22Rv1 (cell line): ENCODE data around the gene SLC7A8.
"Not testable (repeated sequence)": the region's sequence is repeated elsewhere in the genome, so short reads cannot be mapped to it uniquely, and the experiment has no call there.

Source experiments
- H3K27ac ChIP-seq: fragments of 450-650 bp; 2 replicates; pipeline ENCODE4 v1.5.1; 2017
- ZFX ChIP-seq: fragments of 450-650 bp; IDR thresholded peaks from 2 replicates; pipeline ENCODE4 v1.6.1; 2017; ENCODE audit warnings: antibody characterized with exemption, borderline replicate concordance
- TF ChIP-seq, protein P1 (sequence below): fragments of 450-650 bp; IDR thresholded peaks from 2 replicates; pipeline ENCODE4 v1.5.1; 2017; ENCODE audit warnings: mild to moderate bottlenecking

The SLC7A8 gene

DNA sequence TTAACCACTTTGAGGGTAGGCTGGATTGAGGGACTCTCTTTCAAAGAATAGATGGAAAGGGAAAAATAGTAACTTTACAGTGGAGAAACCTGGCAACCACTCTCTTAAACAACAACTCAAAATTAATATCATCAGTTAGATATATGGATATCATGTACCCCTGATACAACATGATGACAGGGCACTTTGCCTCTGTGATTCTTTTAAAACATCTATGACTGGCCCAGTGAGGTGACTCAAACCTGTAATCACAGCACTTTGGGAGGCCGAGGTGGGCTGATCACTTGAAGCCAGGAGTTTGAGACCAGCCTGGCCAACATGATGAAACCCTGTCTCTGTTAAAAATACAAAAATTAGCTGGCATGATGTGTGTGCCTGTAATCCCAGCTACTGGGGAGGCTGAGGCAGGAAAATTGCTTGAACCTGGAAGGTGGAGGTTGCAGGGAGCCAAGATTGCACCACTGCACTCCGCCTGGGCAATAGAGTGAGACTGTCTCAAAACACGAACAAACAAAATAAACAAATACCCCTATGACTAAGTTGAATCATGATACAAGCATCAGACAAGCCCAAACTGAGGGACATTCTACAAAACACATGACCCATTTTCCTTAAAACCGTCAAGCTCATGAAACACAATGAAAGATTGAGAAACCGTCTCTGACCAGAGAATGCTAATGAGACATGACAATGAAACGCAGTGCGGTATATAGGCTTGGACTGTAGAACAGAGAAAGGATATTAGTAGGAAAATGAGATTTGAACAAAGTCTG is 26.4 kb upstream of the SLC7A8 start:
- TF ChIP-seq, protein P1, sequence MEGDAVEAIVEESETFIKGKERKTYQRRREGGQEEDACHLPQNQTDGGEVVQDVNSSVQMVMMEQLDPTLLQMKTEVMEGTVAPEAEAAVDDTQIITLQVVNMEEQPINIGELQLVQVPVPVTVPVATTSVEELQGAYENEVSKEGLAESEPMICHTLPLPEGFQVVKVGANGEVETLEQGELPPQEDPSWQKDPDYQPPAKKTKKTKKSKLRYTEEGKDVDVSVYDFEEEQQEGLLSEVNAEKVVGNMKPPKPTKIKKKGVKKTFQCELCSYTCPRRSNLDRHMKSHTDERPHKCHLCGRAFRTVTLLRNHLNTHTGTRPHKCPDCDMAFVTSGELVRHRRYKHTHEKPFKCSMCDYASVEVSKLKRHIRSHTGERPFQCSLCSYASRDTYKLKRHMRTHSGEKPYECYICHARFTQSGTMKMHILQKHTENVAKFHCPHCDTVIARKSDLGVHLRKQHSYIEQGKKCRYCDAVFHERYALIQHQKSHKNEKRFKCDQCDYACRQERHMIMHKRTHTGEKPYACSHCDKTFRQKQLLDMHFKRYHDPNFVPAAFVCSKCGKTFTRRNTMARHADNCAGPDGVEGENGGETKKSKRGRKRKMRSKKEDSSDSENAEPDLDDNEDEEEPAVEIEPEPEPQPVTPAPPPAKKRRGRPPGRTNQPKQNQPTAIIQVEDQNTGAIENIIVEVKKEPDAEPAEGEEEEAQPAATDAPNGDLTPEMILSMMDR = no peak
- no peak for TF ChIP-seq ZFX

DNA sequence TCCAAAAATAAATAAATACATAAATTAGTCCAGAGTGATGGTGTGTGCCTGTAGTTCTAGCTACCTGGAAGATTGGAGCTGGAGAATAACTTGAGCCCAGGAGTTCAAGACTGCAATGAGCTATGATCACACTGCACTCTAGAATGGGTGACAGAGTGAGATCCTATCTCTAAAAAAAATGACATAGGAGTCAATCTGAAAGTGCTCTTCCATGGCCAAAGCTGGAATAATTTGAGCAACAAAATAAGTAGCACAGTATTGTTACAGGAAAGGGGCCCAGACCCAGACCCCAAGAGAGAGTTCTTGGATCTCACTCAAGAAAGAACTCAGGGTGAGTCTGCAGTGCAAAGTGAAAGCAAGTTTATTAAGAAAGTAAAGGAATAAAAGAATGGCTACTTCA is 24.9 kb upstream of the SLC7A8 start:
- TF ChIP-seq, protein P1 = no peak
- no peak for TF ChIP-seq ZFX
- H3K27ac ChIP-seq = no peak overlapping the region

More for the DNA sequence above, 26.4 kb upstream of the SLC7A8 start:
- no peak overlapping the region for H3K27ac ChIP-seq

DNA sequence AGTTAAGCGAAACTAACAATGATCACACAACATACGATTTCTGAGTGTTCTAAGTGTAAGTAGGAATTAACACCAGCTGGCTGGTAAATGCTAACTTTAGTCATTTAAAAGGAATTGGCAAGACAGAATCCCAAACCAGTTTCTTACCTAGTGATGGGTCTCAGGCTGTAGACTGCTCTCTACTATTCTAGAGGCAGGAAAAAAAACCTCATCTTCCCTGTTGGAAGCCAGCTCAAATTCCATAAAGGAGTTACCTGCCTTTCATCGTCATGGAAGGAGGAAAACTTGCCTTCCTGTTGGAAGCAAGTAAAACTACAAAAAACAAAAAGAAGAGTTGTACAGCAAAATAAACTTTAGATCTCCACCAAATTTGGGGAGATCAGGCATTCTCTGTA is 23.7 kb upstream of the SLC7A8 start:
- H3K27ac ChIP-seq = no peak overlapping the region
- TF ChIP-seq, protein P1 = no peak
- TF ChIP-seq ZFX = no peak

DNA sequence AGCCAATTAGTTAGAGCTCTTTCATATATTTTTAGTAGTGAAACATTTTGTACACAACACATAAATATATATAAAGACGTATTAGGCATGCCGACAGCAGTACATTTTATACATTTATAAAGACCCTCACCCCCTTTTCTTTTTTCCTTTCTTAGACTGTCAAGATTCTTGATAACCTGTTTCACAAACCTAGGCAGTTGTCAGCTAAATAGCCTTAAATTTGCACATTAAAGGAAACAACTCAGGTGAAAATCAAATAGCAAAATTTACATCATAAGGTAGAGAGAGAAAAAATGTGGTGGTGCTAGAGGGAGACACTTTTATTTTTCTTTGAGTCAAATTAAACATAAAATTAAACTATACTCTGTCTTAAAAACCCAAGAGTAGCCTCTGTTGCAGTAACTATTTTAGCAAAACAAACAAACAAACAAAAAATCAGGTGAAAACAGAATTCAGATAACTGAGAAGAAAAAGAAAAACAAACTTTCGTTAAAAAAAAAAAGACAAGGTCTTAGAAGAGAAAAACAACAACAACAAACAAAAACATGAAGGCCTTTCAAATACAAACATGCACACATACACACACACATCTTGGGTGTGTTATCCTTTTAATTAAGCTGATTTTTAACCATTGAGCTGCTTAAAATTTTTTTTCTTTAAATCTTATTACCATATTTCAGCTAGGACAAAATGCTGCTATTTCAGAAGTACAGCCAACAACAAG is 23.1 kb upstream of the SLC7A8 start:
- TF ChIP-seq, protein P1 = no peak
- TF ChIP-seq ZFX = no peak
- H3K27ac ChIP-seq = no peak overlapping the region

DNA sequence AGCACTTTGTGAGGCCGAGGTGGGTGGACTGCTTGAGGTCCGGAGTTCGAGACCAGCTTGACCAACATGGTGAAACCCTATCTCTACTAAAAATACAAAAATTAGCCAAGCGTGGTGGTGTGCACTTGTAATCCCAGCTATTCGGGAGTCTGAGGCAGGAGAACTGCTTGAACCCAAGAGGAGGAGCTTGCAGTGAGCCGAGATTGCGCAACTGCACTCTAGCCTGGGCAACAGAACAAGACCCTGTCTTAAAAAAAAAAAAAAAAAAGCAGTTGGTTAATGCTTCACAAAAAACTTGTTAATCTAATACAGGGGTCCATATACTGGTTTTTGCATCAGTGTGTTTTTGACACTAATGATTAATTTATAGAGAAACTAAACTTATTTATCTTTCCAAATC is 18.5 kb upstream of the SLC7A8 start:
- no peak for TF ChIP-seq ZFX
- TF ChIP-seq, protein P1 = no peak

DNA sequence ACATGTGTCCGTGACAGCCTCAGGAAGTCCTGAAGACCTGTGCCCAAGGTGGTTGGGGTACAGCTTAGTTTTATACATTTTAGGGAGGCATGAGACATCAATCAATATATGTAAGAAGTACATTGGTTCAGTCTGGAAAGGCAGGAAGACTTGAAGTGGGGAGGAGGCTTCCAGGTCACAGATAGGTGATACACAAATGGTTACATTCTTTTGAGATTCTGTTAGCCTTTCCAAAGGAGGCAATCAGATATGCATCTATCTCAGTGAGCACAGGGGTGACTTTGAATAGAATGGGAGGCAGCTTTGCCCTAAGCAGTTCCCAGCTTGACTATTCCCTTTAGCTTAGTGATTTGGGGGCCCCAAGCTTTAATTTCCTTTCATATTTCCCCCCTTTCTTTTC is 15.7 kb upstream of the SLC7A8 start:
- not testable (repeated sequence) for H3K27ac ChIP-seq

More for the DNA sequence above, 18.5 kb upstream of the SLC7A8 start:
- no peak overlapping the region for H3K27ac ChIP-seq

DNA sequence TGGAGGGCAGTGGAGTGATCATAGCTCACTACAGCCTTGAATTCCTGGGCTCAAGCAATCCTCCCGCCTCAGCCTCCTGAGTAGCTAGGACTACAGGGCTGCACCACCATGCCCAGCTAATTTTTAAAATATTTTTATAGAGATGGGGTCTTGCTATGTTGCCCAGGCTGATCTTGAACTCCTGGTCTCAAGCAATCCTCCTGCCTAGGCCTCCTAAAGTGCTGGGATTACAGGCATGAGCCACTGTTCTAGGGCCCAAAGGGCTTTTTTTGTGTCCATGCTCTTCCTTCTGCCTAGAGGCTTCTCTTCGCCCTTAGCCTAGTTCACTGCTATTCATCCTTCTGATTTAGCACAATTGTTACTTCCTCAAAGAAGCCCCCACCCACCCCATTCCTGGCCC is 13.0 kb upstream of the SLC7A8 start:
- not testable (repeated sequence) for H3K27ac ChIP-seq

DNA sequence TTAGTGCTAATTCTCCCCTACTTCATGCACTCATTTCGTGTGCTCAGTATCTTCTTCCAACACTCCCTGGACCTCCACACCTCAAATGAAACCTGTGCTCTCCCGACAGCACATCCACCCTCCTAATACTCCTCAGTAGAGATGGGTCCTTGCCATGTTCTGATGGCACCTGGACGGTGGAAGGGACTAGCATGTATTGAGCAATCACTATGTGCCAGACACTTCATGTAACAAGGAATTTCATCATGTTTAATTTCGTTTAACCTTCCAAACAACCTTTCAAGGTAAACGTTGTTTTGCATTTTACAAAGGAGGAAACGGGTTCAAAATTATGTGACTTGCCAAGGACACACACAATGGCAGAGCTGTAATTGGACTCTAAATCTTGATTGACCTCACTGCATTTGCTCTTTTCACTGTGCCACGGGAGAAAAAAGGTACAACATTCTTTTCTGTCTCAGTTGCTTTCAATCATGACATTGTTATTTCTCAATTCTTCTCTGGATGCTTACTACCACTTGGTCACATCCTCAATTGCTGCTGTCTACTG is 12.2 kb upstream of the SLC7A8 start:
- H3K27ac ChIP-seq = no peak overlapping the region
- TF ChIP-seq, protein P1 = no peak
- no peak for TF ChIP-seq ZFX
